H9 (cell line): ENCODE data around the gene MAGI1. TPM values are rescaled to one million over a fixed set of nuclear protein-coding genes. Genes with fewer than 3 reads are reported as not detected.

Source experiments
- DNase-seq: peaks from one replicate; pipeline ENCODE4 v3.0.0-alpha.2; 2017
- H2AFZ ChIP-seq: one replicate; pipeline ENCODE4 v1.6.1; 2013; ENCODE audit warnings: mild to moderate bottlenecking, low read length, control low read depth, moderate library complexity
- H2AK5ac ChIP-seq: 2 replicates; pipeline ENCODE4 v1.6.1; 2013; ENCODE audit warnings: low read length, control low read depth, mixed read lengths; ENCODE audit not compliant: insufficient read length
- H2BK120ac ChIP-seq: one replicate; pipeline ENCODE4 v1.6.1; 2013; ENCODE audit warnings: low read depth, mild to moderate bottlenecking, low read length, control low read depth, inconsistent platforms; ENCODE audit not compliant: poor library complexity, severe bottlenecking
- H2BK12ac ChIP-seq: 2 replicates; pipeline ENCODE4 v1.6.1; 2013; ENCODE audit warnings: low read length, control low read depth, mixed read lengths, low read depth; ENCODE audit not compliant: insufficient read length
- H2BK15ac ChIP-seq: 2 replicates; pipeline ENCODE4 v1.6.1; 2013; ENCODE audit warnings: low read depth, low read length, control low read depth
- H2BK20ac ChIP-seq: one replicate; pipeline ENCODE4 v1.6.1; 2013; ENCODE audit warnings: low read depth, mild to moderate bottlenecking, low read length, control low read depth, inconsistent platforms; ENCODE audit not compliant: poor library complexity, severe bottlenecking
- H2BK5ac ChIP-seq: 2 replicates; pipeline ENCODE4 v1.6.1; 2013; ENCODE audit warnings: low read length, control low read depth, mixed read lengths; ENCODE audit not compliant: insufficient read length
- H3K14ac ChIP-seq: 2 replicates; pipeline ENCODE4 v1.6.1; 2013; ENCODE audit warnings: low read length, control low read depth; ENCODE audit not compliant: insufficient read depth
- H3K18ac ChIP-seq: 2 replicates; pipeline ENCODE4 v1.6.1; 2013; ENCODE audit warnings: low read depth, mild to moderate bottlenecking, mixed read lengths, low read length, control low read depth; ENCODE audit not compliant: insufficient read length
- H3K23ac ChIP-seq: 2 replicates; pipeline ENCODE4 v1.6.1; 2013; ENCODE audit warnings: low read length, control low read depth, mixed read lengths, low read depth; ENCODE audit not compliant: insufficient read length
- H3K23me2 ChIP-seq: 2 replicates; pipeline ENCODE4 v1.6.1; 2013; ENCODE audit warnings: low read depth, mild to moderate bottlenecking, mixed read lengths, low read length, control low read depth; ENCODE audit not compliant: insufficient read length, poor library complexity, severe bottlenecking
- H3K27ac ChIP-seq: 2 replicates; pipeline ENCODE4 v1.5.1; 2013; ENCODE audit warnings: low read length, control low read depth, mixed read lengths, low read depth; ENCODE audit not compliant: insufficient read length
- H3K27me3 ChIP-seq: 2 replicates; pipeline ENCODE4 v1.6.1; 2013; ENCODE audit warnings: low read length, control low read depth, inconsistent platforms; ENCODE audit not compliant: insufficient read depth
- H3K4ac ChIP-seq: 2 replicates; pipeline ENCODE4 v1.6.1; 2013; ENCODE audit warnings: low read depth, mild to moderate bottlenecking, control low read depth, inconsistent platforms, low read length, moderate library complexity
- H3K4me1 ChIP-seq: 2 replicates; pipeline ENCODE4 v1.6.1; 2013; ENCODE audit warnings: low read length, control low read depth, inconsistent platforms; ENCODE audit not compliant: insufficient read depth
- H3K4me2 ChIP-seq: 2 replicates; pipeline ENCODE4 v1.6.1; 2013; ENCODE audit warnings: low read length, control low read depth, mixed read lengths; ENCODE audit not compliant: insufficient read length, insufficient read depth
- H3K56ac ChIP-seq: 2 replicates; pipeline ENCODE4 v1.6.1; 2013; ENCODE audit warnings: low read depth, mild to moderate bottlenecking, mixed read lengths, low read length, control low read depth; ENCODE audit not compliant: insufficient read length
- H3K79me1 ChIP-seq: 2 replicates; pipeline ENCODE4 v1.6.1; 2013; ENCODE audit warnings: low read depth, mild to moderate bottlenecking, moderate library complexity, low read length, control low read depth, inconsistent platforms; ENCODE audit not compliant: insufficient read depth, poor library complexity, severe bottlenecking
- H3K79me2 ChIP-seq: 2 replicates; pipeline ENCODE4 v1.6.1; 2013; ENCODE audit warnings: low read length, control low read depth, inconsistent platforms; ENCODE audit not compliant: insufficient read depth
- H3K9ac ChIP-seq: 2 replicates; pipeline ENCODE4 v1.6.1; 2013; ENCODE audit warnings: low read length, control low read depth, mixed read lengths; ENCODE audit not compliant: insufficient read length; ENCODE audit errors: extremely low read depth
- H3K9me3 ChIP-seq: one replicate; pipeline ENCODE4 v1.6.1; 2013; ENCODE audit warnings: low read depth, low read length, inconsistent platforms; ENCODE audit not compliant: control insufficient read depth
- H3T11ph ChIP-seq: one replicate; pipeline ENCODE4 v1.6.1; 2013; ENCODE audit warnings: mild to moderate bottlenecking, low read length, control low read depth, inconsistent platforms
- H4K20me1 ChIP-seq: one replicate; pipeline ENCODE4 v1.6.1; 2013; ENCODE audit not compliant: control insufficient read depth, insufficient read length, insufficient read depth
- H4K5ac ChIP-seq: 2 replicates; pipeline ENCODE4 v1.6.1; 2013; ENCODE audit warnings: low read depth, mild to moderate bottlenecking, mixed read lengths, low read length, control low read depth; ENCODE audit not compliant: insufficient read length
- H4K8ac ChIP-seq: replicated peaks from 2 replicates; pipeline ENCODE4 v1.6.1; 2013; ENCODE audit warnings: low read length, control low read depth, mixed read lengths, low read depth; ENCODE audit not compliant: insufficient read length
- H4K91ac ChIP-seq: 2 replicates; pipeline ENCODE4 v1.6.1; 2013; ENCODE audit warnings: low read depth, mild to moderate bottlenecking, moderate library complexity, mixed read lengths, low read length, control low read depth; ENCODE audit not compliant: insufficient read length
- H3K27ac Mint-ChIP-seq, 3 experiments: 2 replicates in 2 of 3; 3 replicates in 1 of 3; pipeline ENCODE4 v1.8.0; 2020 to 2021; ENCODE audit warnings: mixed read lengths in 3 of 3, mild to moderate bottlenecking in 1 of 3, moderate library complexity in 1 of 3
- H3K27me3 Mint-ChIP-seq: 2 replicates; pipeline ENCODE4 v1.8.0; 2021; ENCODE audit warnings: low read depth, mild to moderate bottlenecking, moderate library complexity, mixed read lengths
- H3K36me3 Mint-ChIP-seq, 3 experiments: 2 replicates in 2 of 3; 3 replicates in 1 of 3; pipeline ENCODE4 v1.8.0; 2020 to 2021; ENCODE audit warnings: low read depth in 3 of 3, mixed read lengths in 3 of 3; ENCODE audit not compliant: insufficient read depth in 1 of 3
- H3K4me1 Mint-ChIP-seq, 2 experiments: 2 replicates each; pipeline ENCODE4 v1.8.0; 2020; ENCODE audit warnings: mixed read lengths in 2 of 2
- H3K4me3 Mint-ChIP-seq, 2 experiments: 2 replicates in 1 of 2; 3 replicates in 1 of 2; pipeline ENCODE4 v1.8.0; 2020 to 2021; ENCODE audit warnings: mild to moderate bottlenecking in 2 of 2, mixed read lengths in 2 of 2, moderate library complexity in 1 of 2
- H3K9me3 Mint-ChIP-seq, 2 experiments: 2 replicates in 1 of 2; 3 replicates in 1 of 2; pipeline ENCODE4 v1.8.0; 2020; ENCODE audit warnings: mild to moderate bottlenecking in 2 of 2, mixed read lengths in 2 of 2, moderate library complexity in 1 of 2
- WGBS: extraction: QIAGEN DNeasy Blood & Tissue Kit; methylation state at CpG from one replicate; pipeline ENCODE4 v1.1.7; 2013; ENCODE audit warnings: missing lambda C conversion rate, low lambda C conversion rate, mixed read lengths; ENCODE audit not compliant: insufficient read length; ENCODE audit errors: extremely low coverage; 5-methylcytosine and 5-hydroxymethylcytosine counted together
- total RNA-seq: library from RNA; stranded (reverse); gene quantifications from 2 replicates; pipeline ENCODE4 v1.2.1, GENCODE V29; 2021
- TF ChIP-seq, protein P1 (sequence below): fragments of 200-600 bp; sonication (generic); conservative IDR thresholded peaks from 3 replicates; pipeline ENCODE4 v1.8.0; 2021; ENCODE audit warnings: antibody characterized with exemption, mild to moderate bottlenecking

The MAGI1 gene
- total RNA-seq, 1 experiment from 2014 or later, result 65.7 TPM

DNA sequence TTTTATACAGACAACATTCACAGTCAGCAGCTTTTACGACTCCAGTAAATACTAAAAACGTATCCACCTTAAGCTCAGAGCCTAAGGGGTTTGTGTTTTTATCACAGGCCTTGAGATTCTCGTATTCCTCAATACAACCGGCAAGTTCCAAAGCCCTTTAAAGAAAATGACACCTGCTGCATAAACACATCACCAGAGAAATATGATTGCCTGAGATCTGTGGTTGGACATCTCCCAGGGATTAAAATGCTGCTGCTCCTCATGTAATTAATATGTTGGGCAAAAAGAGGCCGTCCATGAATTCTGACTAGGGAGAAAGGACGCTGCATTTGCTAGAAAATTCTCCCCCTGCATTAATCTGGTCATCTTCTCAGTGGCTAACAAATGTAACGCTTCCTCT lies 544.8 kb downstream of the MAGI1 start:
- no peak overlapping the region for H3T11ph ChIP-seq
- H4K8ac ChIP-seq, result no peak overlapping the region
- H3K27me3 ChIP-seq, result no peaks in the 10 kb centered on the region
- no peak overlapping the region for H3K4ac ChIP-seq
- no peaks in the 10 kb centered on the region for H3K27me3 Mint-ChIP-seq
- peaks cover 2 to 9% (median 8%) of the 10 kb centered on the region in 3 experiments; a peak in 4 of 7 replicates for H3K36me3 Mint-ChIP-seq
- H4K5ac ChIP-seq, result no peak overlapping the region
- H3K9me3 Mint-ChIP-seq, result no peaks in the 10 kb centered on the region
- DNase-seq, result no peak
- no peaks in the 10 kb centered on the region for H4K20me1 ChIP-seq
- H3K4me3 Mint-ChIP-seq, result no peak overlapping the region
- H3K27ac ChIP-seq, result no peak overlapping the region
- H3K79me2 ChIP-seq, result no peaks in the 10 kb centered on the region
- H3K4me1 Mint-ChIP-seq, result peaks cover 15 to 19% of the 10 kb centered on the region in 2 experiments
- no peak overlapping the region for H3K9ac ChIP-seq
- H2BK15ac ChIP-seq, result no peak overlapping the region
- no peak overlapping the region for H4K91ac ChIP-seq
- H2BK120ac ChIP-seq, result no peak overlapping the region
- peak overlapping the region in 1 of 3 experiments; percentile 73; a peak in 2 of 7 replicates for H3K27ac Mint-ChIP-seq
- H3K9me3 ChIP-seq, result no peaks in the 10 kb centered on the region
- H3K56ac ChIP-seq, result no peak overlapping the region
- H3K14ac ChIP-seq, result no peak overlapping the region
- H3K18ac ChIP-seq, result no peak overlapping the region
- H3K4me1 ChIP-seq, result no peaks in the 10 kb centered on the region
- H2BK20ac ChIP-seq, result no peak overlapping the region
- TF ChIP-seq, protein P1, sequence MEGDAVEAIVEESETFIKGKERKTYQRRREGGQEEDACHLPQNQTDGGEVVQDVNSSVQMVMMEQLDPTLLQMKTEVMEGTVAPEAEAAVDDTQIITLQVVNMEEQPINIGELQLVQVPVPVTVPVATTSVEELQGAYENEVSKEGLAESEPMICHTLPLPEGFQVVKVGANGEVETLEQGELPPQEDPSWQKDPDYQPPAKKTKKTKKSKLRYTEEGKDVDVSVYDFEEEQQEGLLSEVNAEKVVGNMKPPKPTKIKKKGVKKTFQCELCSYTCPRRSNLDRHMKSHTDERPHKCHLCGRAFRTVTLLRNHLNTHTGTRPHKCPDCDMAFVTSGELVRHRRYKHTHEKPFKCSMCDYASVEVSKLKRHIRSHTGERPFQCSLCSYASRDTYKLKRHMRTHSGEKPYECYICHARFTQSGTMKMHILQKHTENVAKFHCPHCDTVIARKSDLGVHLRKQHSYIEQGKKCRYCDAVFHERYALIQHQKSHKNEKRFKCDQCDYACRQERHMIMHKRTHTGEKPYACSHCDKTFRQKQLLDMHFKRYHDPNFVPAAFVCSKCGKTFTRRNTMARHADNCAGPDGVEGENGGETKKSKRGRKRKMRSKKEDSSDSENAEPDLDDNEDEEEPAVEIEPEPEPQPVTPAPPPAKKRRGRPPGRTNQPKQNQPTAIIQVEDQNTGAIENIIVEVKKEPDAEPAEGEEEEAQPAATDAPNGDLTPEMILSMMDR, result no peak
- no peak overlapping the region for H2AFZ ChIP-seq
- H3K4me2 ChIP-seq, result no peak overlapping the region
- H2BK12ac ChIP-seq, result no peak overlapping the region
- no peak overlapping the region for H3K23ac ChIP-seq
- no peaks in the 10 kb centered on the region for H3K23me2 ChIP-seq
- H2BK5ac ChIP-seq, result no peak overlapping the region
- H2AK5ac ChIP-seq, result no peak overlapping the region
- H3K79me1 ChIP-seq, result no peaks in the 10 kb centered on the region
- WGBS, result no CpG with 5 or more reads among the region's 7 CpGs
